Stimulated activated naive CD8-positive, alpha-beta T cell treated with anti-CD3 and anti-CD28 coated beads, Interleukin-15, amount 100 ng/mL, for 72 hours (primary cell): ENCODE results near the gene SSU72.
"Not testable (repeated sequence)": the region's sequence is repeated elsewhere in the genome, so short reads cannot be mapped to it uniquely, and the experiment has no call there.

Experiments
- ATAC-seq: fragments of 150-1000 bp; cut with Tn5 transposase; 2 replicates; pipeline ENCODE4 v1.10.0; 2021; ENCODE audit warnings: mild to moderate bottlenecking, moderate library complexity
- DNase-seq, 2 donors: peaks; one replicate each; pipeline ENCODE4 v3.0.0; 2021 to 2022
- H3K27ac Mint-ChIP-seq, 2 donors: one replicate each; pipeline ENCODE4 v1.8.0; 2022; ENCODE audit warnings: mild to moderate bottlenecking in 2 of 2, mixed read lengths in 2 of 2, moderate library complexity in 2 of 2
- H3K27me3 Mint-ChIP-seq: one replicate; pipeline ENCODE4 v1.8.0; 2022; ENCODE audit warnings: mixed read lengths
- H3K4me1 Mint-ChIP-seq: one replicate; pipeline ENCODE4 v1.8.0; 2022; ENCODE audit warnings: mild to moderate bottlenecking, mixed read lengths
- H3K4me3 Mint-ChIP-seq, 2 donors: one replicate each; pipeline ENCODE4 v1.8.0; 2022; ENCODE audit warnings: mild to moderate bottlenecking in 2 of 2, mixed read lengths in 2 of 2, moderate library complexity in 1 of 2
- H3K9me3 Mint-ChIP-seq, 2 donors: one replicate each; pipeline ENCODE4 v1.8.0; 2022; ENCODE audit warnings: mixed read lengths in 2 of 2

Gene SSU72

GRCh38 chr1:1523226-1523625 lies 51.4 kb downstream of the SSU72 start:
- not testable (repeated sequence) for DNase-seq, H3K27ac Mint-ChIP-seq, H3K27me3 Mint-ChIP-seq, H3K4me1 Mint-ChIP-seq, H3K9me3 Mint-ChIP-seq, H3K4me3 Mint-ChIP-seq, ATAC-seq

- H3K27ac Mint-ChIP-seq, H3K4me3 Mint-ChIP-seq, H3K4me1 Mint-ChIP-seq, H3K27me3 Mint-ChIP-seq, DNase-seq, ATAC-seq, H3K9me3 Mint-ChIP-seq: not testable (repeated sequence)
Observed at GRCh38 chr1:1522536-1522935, 52.1 kb downstream of the SSU72 start.

- DNase-seq (no peak), ATAC-seq (no peak)
- Mint-ChIP-seq H3K9me3 (no peaks in the 10 kb centered on the region), H3K4me3 (no peak overlapping the region), H3K27ac (no peak overlapping the region), H3K4me1 (no peaks in the 10 kb centered on the region), H3K27me3 (no peaks in the 10 kb centered on the region)
Observed at GRCh38 chr1:1521331-1521730, 53.3 kb downstream of the SSU72 start.

GRCh38 chr1:1519805-1520505 lies 54.7 kb downstream of the SSU72 start:
- not testable (repeated sequence) for H3K4me3 Mint-ChIP-seq, DNase-seq, H3K27me3 Mint-ChIP-seq, H3K4me1 Mint-ChIP-seq, ATAC-seq, H3K9me3 Mint-ChIP-seq
- peak overlapping the region in 1 of 2 donors; percentile 54 for H3K27ac Mint-ChIP-seq

- H3K4me3 Mint-ChIP-seq, DNase-seq, H3K4me1 Mint-ChIP-seq, H3K9me3 Mint-ChIP-seq, H3K27ac Mint-ChIP-seq, H3K27me3 Mint-ChIP-seq: not testable (repeated sequence)
- peak; percentile 18 for ATAC-seq
Observed at GRCh38 chr1:1518621-1519007, 56.0 kb downstream of the SSU72 start.

GRCh38 chr1:1517973-1518620 lies 56.6 kb downstream of the SSU72 start:
- Mint-ChIP-seq H3K9me3 (no peaks in the 10 kb centered on the region), H3K4me1 (peaks cover 7% of the 10 kb centered on the region), H3K4me3 (no peak overlapping the region), H3K27me3 (no peaks in the 10 kb centered on the region), H3K27ac (no peak overlapping the region)
- peak; percentile 57 for ATAC-seq
- DNase-seq = no peak

- H3K9me3 Mint-ChIP-seq, H3K4me3 Mint-ChIP-seq, H3K27ac Mint-ChIP-seq, DNase-seq, H3K27me3 Mint-ChIP-seq, ATAC-seq, H3K4me1 Mint-ChIP-seq: not testable (repeated sequence)
Observed at GRCh38 chr1:1516923-1517322, 57.7 kb downstream of the SSU72 start.

- H3K4me3 Mint-ChIP-seq = peak overlapping the region in 1 of 2 donors; percentile 8
- H3K9me3 Mint-ChIP-seq, DNase-seq, ATAC-seq, H3K27me3 Mint-ChIP-seq: not testable (repeated sequence)
- peaks cover 16% of the 10 kb centered on the region for H3K4me1 Mint-ChIP-seq
- H3K27ac Mint-ChIP-seq = peak overlapping the region in 1 of 2 donors; percentile 34
Observed at GRCh38 chr1:1514376-1514775, 60.3 kb downstream of the SSU72 start.

GRCh38 chr1:1513675-1514074 lies 61.0 kb downstream of the SSU72 start:
- peak overlapping the region; percentile 75 to 79 for H3K4me3 Mint-ChIP-seq
- H3K27me3 Mint-ChIP-seq, H3K9me3 Mint-ChIP-seq, DNase-seq, ATAC-seq: not testable (repeated sequence)
- peaks cover 16% of the 10 kb centered on the region for H3K4me1 Mint-ChIP-seq
- H3K27ac Mint-ChIP-seq = peak overlapping the region in 1 of 2 donors; percentile 49

- H3K4me1 Mint-ChIP-seq = peaks cover 16% of the 10 kb centered on the region
- H3K9me3 Mint-ChIP-seq, H3K27ac Mint-ChIP-seq, H3K27me3 Mint-ChIP-seq: not testable (repeated sequence)
- peak overlapping the region; percentile 54 to 73 for H3K4me3 Mint-ChIP-seq
- DNase-seq = peak; percentile 24 to 31
- peak; percentile 8 for ATAC-seq
Observed at GRCh38 chr1:1512425-1512824, 62.2 kb downstream of the SSU72 start.

- ATAC-seq (peak; percentile 96), DNase-seq (peak; percentile 93 to 97)
- Mint-ChIP-seq H3K27me3 (no peaks in the 10 kb centered on the region), H3K27ac (peak within 1 kb of the TSS; percentile 94 to 97), H3K9me3 (no peaks in the 10 kb centered on the region), H3K4me1 (peaks cover 16% of the 10 kb centered on the region), H3K4me3 (peak within 1 kb of the TSS; percentile 86 to 89)
Observed at GRCh38 chr1:1511533-1512285, 63.0 kb downstream of the SSU72 start, which contains the start of gene ATAD3A. Gene ATAD3A, plus strand, starts transcription at chr1:1512162. Its CDS starts 107 bp downstream, at chr1:1512269.

GRCh38 chr1:1510912-1511532 lies 63.6 kb downstream of the SSU72 start:
- peaks cover 16% of the 10 kb centered on the region for H3K4me1 Mint-ChIP-seq
- ATAC-seq (no peak), DNase-seq (peak in 1 of 2 donors; percentile 31)
- peak overlapping the region; percentile 86 to 89 for H3K4me3 Mint-ChIP-seq
- no peaks in the 10 kb centered on the region for H3K9me3 Mint-ChIP-seq
- H3K27ac Mint-ChIP-seq = peak overlapping the region; percentile 94 to 97
- H3K27me3 Mint-ChIP-seq = no peaks in the 10 kb centered on the region

GRCh38 chr1:1509465-1509850 lies 65.2 kb downstream of the SSU72 start:
- ATAC-seq, DNase-seq, H3K4me3 Mint-ChIP-seq, H3K9me3 Mint-ChIP-seq, H3K27ac Mint-ChIP-seq, H3K27me3 Mint-ChIP-seq: not testable (repeated sequence)
- H3K4me1 Mint-ChIP-seq = peaks cover 32% of the 10 kb centered on the region

- not testable (repeated sequence) for H3K9me3 Mint-ChIP-seq, H3K27ac Mint-ChIP-seq, H3K4me3 Mint-ChIP-seq, DNase-seq, H3K27me3 Mint-ChIP-seq, ATAC-seq
- peaks cover 31% of the 10 kb centered on the region for H3K4me1 Mint-ChIP-seq
Observed at GRCh38 chr1:1508775-1509464, 65.7 kb downstream of the SSU72 start.

GRCh38 chr1:1507305-1507704 lies 67.4 kb downstream of the SSU72 start:
- Mint-ChIP-seq H3K4me1 (peaks cover 25% of the 10 kb centered on the region), H3K27ac (no peak overlapping the region), H3K4me3 (no peak overlapping the region)

More at GRCh38 chr1:1507305-1507704, 67.4 kb downstream of the SSU72 start:
- H3K9me3 Mint-ChIP-seq = no peaks in the 10 kb centered on the region
- ATAC-seq (no peak), DNase-seq (no peak)
- H3K27me3 Mint-ChIP-seq = no peaks in the 10 kb centered on the region
